ENCODE results near the gene SLC17A5.

SLC17A5 gene

GRCh38 chr6:73548458-73549446 is 105.0 kb downstream of the SLC17A5 start:
- TF ChIP-seq POLR2A (IDR thresholded peaks at IDR 0.05; ENCODE audit: low read depth, low read length) (no peak), POLR2AphosphoS5 (IDR thresholded peaks at IDR 0.05; ENCODE audit: low read depth, low read length) (no peak), TAF1 (IDR thresholded peaks at IDR 0.05; ENCODE audit: borderline replicate concordance, low read depth, low read length) (no peak)
- FAIRE-seq (no peak), DNase-seq (ENCODE audit: insufficient read length) (no peak)

GRCh38 chr6:73547036-73547435 is 106.8 kb downstream of the SLC17A5 start:
- TF ChIP-seq TAF1 (IDR thresholded peaks at IDR 0.05; ENCODE audit: borderline replicate concordance, low read depth, low read length) (no peak), POLR2A (IDR thresholded peaks at IDR 0.05; ENCODE audit: low read depth, low read length) (no peak), POLR2AphosphoS5 (IDR thresholded peaks at IDR 0.05; ENCODE audit: low read depth, low read length) (no peak)
- FAIRE-seq: no peak
- no peak for DNase-seq (ENCODE audit: insufficient read length)

All from GM12892 (cell line).